Astrocyte (in vitro differentiated cells and primary cell): ENCODE results near the gene CCDC91. TPM values are rescaled to one million over a fixed set of nuclear protein-coding genes. Genes with fewer than 3 reads are reported as not detected.

Experiments used
- DNase-seq: peaks from one replicate; pipeline ENCODE4 v3.0.0-alpha.2; 2010; ENCODE audit warnings: low read depth
- FAIRE-seq: peaks from 2 replicates; lab custom pipeline; 2011; peaks lifted over from hg19 to GRCh38; lab: Jason Lieb, UNC
- H2AFZ ChIP-seq: 2 replicates; pipeline ENCODE4 v1.6.0; 2012; ENCODE audit warnings: low read depth, low read length, inconsistent platforms
- H3K27ac ChIP-seq: 2 replicates; pipeline ENCODE4 v1.5.1; 2011; ENCODE audit warnings: low read depth, low read length, inconsistent platforms
- H3K27me3 ChIP-seq: 2 replicates; pipeline ENCODE4 v1.6.0; 2011; ENCODE audit warnings: low read length, inconsistent platforms; ENCODE audit not compliant: insufficient read depth
- H3K36me3 ChIP-seq: 2 replicates; pipeline ENCODE4 v1.5.1; 2011; ENCODE audit warnings: low read length, inconsistent platforms; ENCODE audit not compliant: insufficient read depth
- H3K4me1 ChIP-seq: 2 replicates; pipeline ENCODE4 v1.5.1; 2011; ENCODE audit warnings: low read length, inconsistent platforms; ENCODE audit not compliant: insufficient read depth
- H3K4me2 ChIP-seq: 2 replicates; pipeline ENCODE4 v1.6.0; 2012; ENCODE audit warnings: low read length, inconsistent platforms
- H3K4me3 ChIP-seq: 2 replicates; pipeline ENCODE4 v1.5.1; 2011; ENCODE audit warnings: low read depth, mild to moderate bottlenecking, low read length, inconsistent platforms; ENCODE audit not compliant: insufficient read depth
- H3K79me2 ChIP-seq: 2 replicates; pipeline ENCODE4 v1.6.0; 2012; ENCODE audit warnings: mild to moderate bottlenecking, low read length, inconsistent platforms; ENCODE audit not compliant: insufficient read depth
- H3K9ac ChIP-seq: 2 replicates; pipeline ENCODE4 v1.6.0; 2012; ENCODE audit warnings: mild to moderate bottlenecking, low read length, inconsistent platforms
- H3K9me3 ChIP-seq: 2 replicates; pipeline ENCODE4 v1.5.1; 2012; ENCODE audit warnings: low read depth, mild to moderate bottlenecking, low read length, inconsistent platforms; ENCODE audit not compliant: insufficient read depth
- H4K20me1 ChIP-seq: 2 replicates; pipeline ENCODE4 v1.6.0; 2012; ENCODE audit warnings: low read length, inconsistent platforms; ENCODE audit not compliant: insufficient read depth
- H3K27ac Mint-ChIP-seq: one replicate; pipeline ENCODE4 v1.8.0; 2021; ENCODE audit warnings: mild to moderate bottlenecking, mixed read lengths; ENCODE audit not compliant: unreplicated experiment
- H3K27me3 Mint-ChIP-seq: one replicate; pipeline ENCODE4 v1.8.0; 2021; ENCODE audit warnings: low read depth, mixed read lengths; ENCODE audit not compliant: unreplicated experiment
- H3K36me3 Mint-ChIP-seq: one replicate; pipeline ENCODE4 v1.8.0; 2021; ENCODE audit warnings: low read depth, mixed read lengths; ENCODE audit not compliant: unreplicated experiment
- H3K4me1 Mint-ChIP-seq: one replicate; pipeline ENCODE4 v1.8.0; 2021; ENCODE audit warnings: low read depth, mixed read lengths; ENCODE audit not compliant: unreplicated experiment
- H3K4me3 Mint-ChIP-seq: one replicate; pipeline ENCODE4 v1.8.0; 2021; ENCODE audit warnings: mild to moderate bottlenecking, moderate library complexity, mixed read lengths; ENCODE audit not compliant: unreplicated experiment
- H3K9me3 Mint-ChIP-seq: one replicate; pipeline ENCODE4 v1.8.0; 2021; ENCODE audit warnings: mild to moderate bottlenecking, mixed read lengths; ENCODE audit not compliant: unreplicated experiment
- EZH2 ChIP-seq: IDR thresholded peaks from 2 replicates; pipeline ENCODE4 v1.6.1; 2012; ENCODE audit warnings: mild to moderate bottlenecking, low read length, inconsistent platforms; ENCODE audit not compliant: insufficient read depth
- total RNA-seq: library from RNA; stranded (reverse); gene quantifications from 2 replicates; pipeline ENCODE4 v1.2.1, GENCODE V29; 2021
- TF ChIP-seq, protein P1 (sequence below): IDR thresholded peaks from 2 replicates; pipeline ENCODE4 v1.5.1; 2011; ENCODE audit warnings: low read depth, mild to moderate bottlenecking, inconsistent platforms, low read length, moderate library complexity; ENCODE audit not compliant: insufficient read depth

The CCDC91 gene
- total RNA-seq, 1 donor from 2014 or later = 19.3 TPM

DNA sequence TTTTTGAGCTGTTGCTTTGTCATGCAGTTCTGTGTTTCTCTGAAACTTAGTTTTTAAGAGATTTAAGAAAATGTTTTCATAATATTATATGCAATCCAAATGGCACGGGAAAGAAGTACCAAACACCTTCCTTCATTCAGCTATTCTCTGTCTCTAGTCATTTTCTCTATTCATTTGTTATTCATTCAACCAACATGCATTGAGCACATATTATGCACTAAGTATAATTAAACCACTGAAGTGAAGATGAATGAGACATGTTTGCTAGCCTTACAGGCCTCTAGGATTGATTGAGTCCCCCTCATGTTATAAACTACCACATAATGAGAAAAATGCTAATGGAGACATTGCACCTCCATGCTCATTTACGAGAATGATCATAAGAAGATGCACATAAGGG lies 45.7 kb upstream of the CCDC91 start:
- TF ChIP-seq, protein P1, sequence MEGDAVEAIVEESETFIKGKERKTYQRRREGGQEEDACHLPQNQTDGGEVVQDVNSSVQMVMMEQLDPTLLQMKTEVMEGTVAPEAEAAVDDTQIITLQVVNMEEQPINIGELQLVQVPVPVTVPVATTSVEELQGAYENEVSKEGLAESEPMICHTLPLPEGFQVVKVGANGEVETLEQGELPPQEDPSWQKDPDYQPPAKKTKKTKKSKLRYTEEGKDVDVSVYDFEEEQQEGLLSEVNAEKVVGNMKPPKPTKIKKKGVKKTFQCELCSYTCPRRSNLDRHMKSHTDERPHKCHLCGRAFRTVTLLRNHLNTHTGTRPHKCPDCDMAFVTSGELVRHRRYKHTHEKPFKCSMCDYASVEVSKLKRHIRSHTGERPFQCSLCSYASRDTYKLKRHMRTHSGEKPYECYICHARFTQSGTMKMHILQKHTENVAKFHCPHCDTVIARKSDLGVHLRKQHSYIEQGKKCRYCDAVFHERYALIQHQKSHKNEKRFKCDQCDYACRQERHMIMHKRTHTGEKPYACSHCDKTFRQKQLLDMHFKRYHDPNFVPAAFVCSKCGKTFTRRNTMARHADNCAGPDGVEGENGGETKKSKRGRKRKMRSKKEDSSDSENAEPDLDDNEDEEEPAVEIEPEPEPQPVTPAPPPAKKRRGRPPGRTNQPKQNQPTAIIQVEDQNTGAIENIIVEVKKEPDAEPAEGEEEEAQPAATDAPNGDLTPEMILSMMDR = no peak
- no peak for TF ChIP-seq EZH2
- Mint-ChIP-seq H3K4me1 (no peaks in the 10 kb centered on the region), H3K27me3 (no peaks in the 10 kb centered on the region), H3K9me3 (no peaks in the 10 kb centered on the region), H3K4me3 (no peak overlapping the region), H3K36me3 (no peaks in the 10 kb centered on the region), H3K27ac (no peak overlapping the region)
- no peak overlapping the region for H3K4me2 ChIP-seq
- H3K9ac ChIP-seq = no peak overlapping the region
- H3K4me1 ChIP-seq = no peaks in the 10 kb centered on the region
- no peak overlapping the region for H2AFZ ChIP-seq
- no peaks in the 10 kb centered on the region for H3K27me3 ChIP-seq
- FAIRE-seq (no peak), DNase-seq (no peak)
- H4K20me1 ChIP-seq = no peaks in the 10 kb centered on the region
- H3K36me3 ChIP-seq = no peaks in the 10 kb centered on the region
- no peak overlapping the region for H3K4me3 ChIP-seq
- no peaks in the 10 kb centered on the region for H3K9me3 ChIP-seq
- H3K79me2 ChIP-seq = no peaks in the 10 kb centered on the region
- H3K27ac ChIP-seq = no peak overlapping the region

DNA sequence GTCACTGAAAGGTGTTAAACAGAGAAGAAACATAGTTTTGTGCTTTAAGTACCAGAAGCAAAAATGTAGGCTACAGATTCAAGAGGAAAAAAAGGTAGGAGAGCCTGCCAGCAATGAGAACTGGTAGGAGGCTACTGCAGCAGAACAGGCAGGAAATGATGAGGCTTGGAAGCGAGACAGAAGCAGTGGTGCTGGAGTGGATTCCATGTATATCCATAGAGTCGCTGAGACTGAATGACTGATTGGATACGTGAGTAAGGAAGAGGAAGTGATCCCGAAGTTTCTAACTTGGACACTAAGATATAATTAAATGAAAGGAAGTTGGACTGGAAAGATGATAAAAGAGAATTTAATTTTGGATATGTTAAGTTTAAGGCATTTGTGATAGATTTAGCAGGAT lies 45.0 kb upstream of the CCDC91 start:
- Mint-ChIP-seq H3K9me3 (no peaks in the 10 kb centered on the region), H3K4me1 (no peaks in the 10 kb centered on the region), H3K27ac (no peak overlapping the region), H3K36me3 (no peaks in the 10 kb centered on the region), H3K27me3 (no peaks in the 10 kb centered on the region), H3K4me3 (no peak overlapping the region)
- H3K79me2 ChIP-seq = no peaks in the 10 kb centered on the region
- no peak overlapping the region for H2AFZ ChIP-seq
- H3K9ac ChIP-seq = no peak overlapping the region
- DNase-seq (no peak), FAIRE-seq (no peak)
- no peaks in the 10 kb centered on the region for H3K4me1 ChIP-seq
- H4K20me1 ChIP-seq = no peaks in the 10 kb centered on the region
- H3K4me3 ChIP-seq = no peak overlapping the region
- H3K9me3 ChIP-seq = no peaks in the 10 kb centered on the region
- H3K4me2 ChIP-seq = no peak overlapping the region
- H3K27me3 ChIP-seq = no peaks in the 10 kb centered on the region
- no peaks in the 10 kb centered on the region for H3K36me3 ChIP-seq
- H3K27ac ChIP-seq = no peak overlapping the region
- TF ChIP-seq EZH2 = no peak
- TF ChIP-seq, protein P1 = no peak

DNA sequence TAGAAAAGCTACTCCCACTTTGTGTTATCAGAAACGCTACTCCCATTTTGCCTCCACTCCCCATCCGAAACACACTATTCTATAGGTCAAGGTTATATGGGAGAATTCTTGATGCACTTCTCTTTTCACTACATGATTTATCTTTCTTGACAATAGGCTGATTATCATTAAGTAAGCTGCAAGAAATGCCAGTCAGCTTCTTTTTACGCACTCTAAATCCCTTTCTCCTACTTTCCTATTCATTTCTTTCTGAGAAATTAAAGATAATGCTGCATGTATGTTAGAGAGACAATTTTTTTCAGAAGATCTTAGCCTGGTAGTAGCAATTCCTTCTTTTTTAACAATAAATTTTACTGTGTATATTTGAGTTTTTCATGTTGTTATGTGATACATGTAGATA lies 41.0 kb upstream of the CCDC91 start:
- Mint-ChIP-seq H3K9me3 (no peaks in the 10 kb centered on the region), H3K27me3 (no peaks in the 10 kb centered on the region), H3K36me3 (no peaks in the 10 kb centered on the region), H3K4me1 (no peaks in the 10 kb centered on the region), H3K27ac (no peak overlapping the region), H3K4me3 (no peak overlapping the region)
- H3K9me3 ChIP-seq = no peaks in the 10 kb centered on the region
- no peaks in the 10 kb centered on the region for H4K20me1 ChIP-seq
- no peak for TF ChIP-seq EZH2
- TF ChIP-seq, protein P1 = no peak
- no peak for DNase-seq
- H2AFZ ChIP-seq = no peak overlapping the region
- H3K4me2 ChIP-seq = no peak overlapping the region
- no peaks in the 10 kb centered on the region for H3K36me3 ChIP-seq
- H3K27me3 ChIP-seq = no peaks in the 10 kb centered on the region
- H3K4me1 ChIP-seq = no peaks in the 10 kb centered on the region
- no peak for FAIRE-seq
- H3K4me3 ChIP-seq = no peak overlapping the region
- no peaks in the 10 kb centered on the region for H3K79me2 ChIP-seq
- H3K27ac ChIP-seq = no peak overlapping the region
- H3K9ac ChIP-seq = no peak overlapping the region
